GM21390 (cell line): ENCODE measurements around the gene ARHGAP33.

ENCODE experiments used
- ATAC-seq: cut with Tn5 transposase; IDR thresholded peaks from one replicate; pipeline ENCODE4 v1.9.1; 2021; ENCODE audit not compliant: unreplicated experiment

Gene ARHGAP33

GRCh38 chr19:35777961-35778360 is 2.6 kb downstream of the ARHGAP33 start:
- no peak for ATAC-seq

GRCh38 chr19:35779033-35779432 is 3.7 kb downstream of the ARHGAP33 start:
- no peak for ATAC-seq

- ATAC-seq = no peak
These were observed 4.7 kb downstream of the ARHGAP33 start for GRCh38 chr19:35780058-35780457.

- ATAC-seq = no peak
These were observed 5.4 kb downstream of the ARHGAP33 start for GRCh38 chr19:35780717-35781116.

- ATAC-seq = no peak
These were observed 6.3 kb downstream of the ARHGAP33 start for GRCh38 chr19:35781650-35782049.

- ATAC-seq = no peak
These were observed 7.2 kb downstream of the ARHGAP33 start for GRCh38 chr19:35782589-35782988.

GRCh38 chr19:35783469-35784434 is 8.4 kb downstream of the ARHGAP33 start:
- ATAC-seq = no peak

GRCh38 chr19:35784503-35785338 is 9.4 kb downstream of the ARHGAP33 start:
- ATAC-seq = no peak

- ATAC-seq = no peak
These were observed 9.9 kb downstream of the ARHGAP33 start for GRCh38 chr19:35785339-35785627.

GRCh38 chr19:35786299-35787160 is 11.2 kb downstream of the ARHGAP33 start:
- ATAC-seq = no peak

- no peak for ATAC-seq
These were observed 11.9 kb downstream of the ARHGAP33 start for GRCh38 chr19:35787227-35787799.

GRCh38 chr19:35788205-35788960 is 13.0 kb downstream of the ARHGAP33 start:
- ATAC-seq = no peak

GRCh38 chr19:35789195-35789977 is 14.0 kb downstream of the ARHGAP33 start:
- no peak for ATAC-seq

- no peak for ATAC-seq
These were observed 14.9 kb downstream of the ARHGAP33 start for GRCh38 chr19:35789978-35790944.

GRCh38 chr19:35790981-35791813 is 15.8 kb downstream of the ARHGAP33 start:
- no peak for ATAC-seq

- no peak for ATAC-seq
These were observed 16.5 kb downstream of the ARHGAP33 start for GRCh38 chr19:35791814-35792279.

- ATAC-seq = no peak
These were observed 16.9 kb downstream of the ARHGAP33 start for GRCh38 chr19:35792312-35792711.
